CD4-positive, alpha-beta T cell treated with Interleukin-1 beta for 1 hour (primary cell): ENCODE data around the gene NPAS1.

Source experiments
- DNase-seq, 2 donors: peaks; one replicate each; pipeline ENCODE4 v3.0.0-alpha.2; 2020 to 2022

Gene NPAS1

DNA sequence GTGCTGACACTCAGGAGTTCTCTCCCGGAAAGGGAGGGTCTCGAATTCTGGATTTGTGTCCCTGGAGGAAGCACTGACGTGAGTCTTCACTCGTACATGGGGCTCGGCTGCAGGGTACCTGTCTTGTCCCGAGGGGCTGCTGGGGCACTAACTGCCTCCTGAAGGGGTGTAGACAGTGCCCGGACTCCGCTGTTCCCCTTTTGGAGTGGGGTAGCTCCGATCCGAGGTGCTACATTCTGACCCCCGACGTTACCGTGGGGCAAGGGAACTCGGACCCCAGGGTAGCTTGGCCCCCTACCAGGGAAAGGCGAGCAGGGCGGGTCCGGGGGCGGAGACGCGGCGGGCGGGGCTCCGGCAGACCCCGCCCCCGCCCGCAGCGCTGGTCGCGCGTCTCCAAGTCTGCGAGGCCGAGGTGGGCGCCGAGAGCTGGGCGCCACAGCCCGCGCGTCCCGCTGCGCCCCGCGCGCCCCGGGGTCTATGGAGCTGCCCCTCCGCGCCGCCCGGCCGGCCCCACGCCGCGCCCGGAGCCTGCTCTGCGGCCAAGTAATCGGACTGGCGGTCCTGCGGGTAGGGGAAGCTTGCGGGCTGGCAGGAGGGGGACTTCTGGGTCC, at the start of gene NPAS1:
NPAS1 (plus strand) TSS at position 407 of the 611 bp plus-strand sequence. CDS start 1,211 bp downstream, outside the sequence.
- no peak for DNase-seq

- DNase-seq, result no peak
Observed at GRCh38 chr19:46970815-46971214, 48.8 kb upstream of the NPAS1 start.

DNA sequence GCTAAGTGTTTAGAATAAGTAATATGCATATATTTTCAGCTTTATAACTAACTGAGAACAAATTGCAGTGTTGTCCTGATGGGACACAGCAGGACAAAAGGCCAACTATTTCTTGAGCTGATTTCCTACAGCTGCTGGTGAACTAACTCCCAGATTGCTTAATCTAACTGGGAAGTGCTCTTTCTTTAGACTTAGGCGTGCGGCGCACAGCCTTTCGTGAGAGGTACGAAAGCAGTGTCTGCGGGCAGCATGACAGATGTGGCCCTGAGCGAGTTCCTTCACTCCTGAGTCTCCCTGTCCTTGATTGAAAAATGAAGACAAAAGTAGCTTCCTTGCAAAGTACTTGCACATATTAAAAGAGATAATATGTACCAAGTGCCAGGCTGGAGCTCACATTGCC, 47.3 kb upstream of the NPAS1 start:
- no peak for DNase-seq

GRCh38 chr19:46974181-46974580, 45.5 kb upstream of the NPAS1 start:
- no peak for DNase-seq

DNA sequence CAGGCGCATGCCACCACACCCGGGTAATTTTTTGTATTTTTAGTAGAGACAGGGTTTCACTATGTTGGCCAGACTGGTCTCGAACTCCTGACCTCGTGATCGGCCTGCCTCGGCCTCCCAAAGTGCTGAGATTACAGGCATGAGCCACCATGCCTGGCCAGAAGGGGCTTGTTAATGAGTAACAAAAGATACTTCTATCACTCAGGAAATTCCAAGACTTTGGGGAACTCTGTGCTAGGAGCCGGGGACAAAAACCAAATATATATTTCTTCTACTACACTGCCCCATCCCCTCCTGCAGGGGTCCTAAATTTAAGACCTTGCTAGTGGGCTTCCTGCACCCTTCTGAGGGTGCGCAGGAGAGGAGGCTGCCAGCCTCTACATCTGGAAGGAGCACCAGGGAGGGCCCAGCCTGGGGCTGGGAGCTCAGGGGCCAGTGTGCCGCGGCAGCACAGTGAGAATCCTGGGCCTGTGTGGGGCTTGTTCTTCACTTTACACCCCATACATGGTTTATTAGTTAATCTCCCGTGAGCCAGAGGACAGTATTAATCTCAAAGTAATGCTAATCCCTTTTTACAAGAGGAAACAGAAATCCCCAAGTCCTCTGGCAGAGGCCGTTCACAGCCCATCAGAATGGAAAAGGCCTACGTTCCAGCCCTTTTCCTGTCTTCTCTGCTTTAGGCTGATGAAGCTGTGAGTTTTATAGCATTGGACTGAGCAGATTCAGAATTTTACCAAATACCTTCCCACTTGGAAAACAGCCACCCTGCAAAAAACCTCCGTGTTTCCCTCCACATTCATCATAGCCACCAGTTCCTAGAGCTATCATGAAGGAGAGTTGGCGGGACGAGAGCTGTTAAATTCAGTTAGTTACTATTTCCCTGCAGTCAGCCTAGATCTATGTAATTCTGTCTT, 44.4 kb upstream of the NPAS1 start:
- DNase-seq, result no peak

DNA sequence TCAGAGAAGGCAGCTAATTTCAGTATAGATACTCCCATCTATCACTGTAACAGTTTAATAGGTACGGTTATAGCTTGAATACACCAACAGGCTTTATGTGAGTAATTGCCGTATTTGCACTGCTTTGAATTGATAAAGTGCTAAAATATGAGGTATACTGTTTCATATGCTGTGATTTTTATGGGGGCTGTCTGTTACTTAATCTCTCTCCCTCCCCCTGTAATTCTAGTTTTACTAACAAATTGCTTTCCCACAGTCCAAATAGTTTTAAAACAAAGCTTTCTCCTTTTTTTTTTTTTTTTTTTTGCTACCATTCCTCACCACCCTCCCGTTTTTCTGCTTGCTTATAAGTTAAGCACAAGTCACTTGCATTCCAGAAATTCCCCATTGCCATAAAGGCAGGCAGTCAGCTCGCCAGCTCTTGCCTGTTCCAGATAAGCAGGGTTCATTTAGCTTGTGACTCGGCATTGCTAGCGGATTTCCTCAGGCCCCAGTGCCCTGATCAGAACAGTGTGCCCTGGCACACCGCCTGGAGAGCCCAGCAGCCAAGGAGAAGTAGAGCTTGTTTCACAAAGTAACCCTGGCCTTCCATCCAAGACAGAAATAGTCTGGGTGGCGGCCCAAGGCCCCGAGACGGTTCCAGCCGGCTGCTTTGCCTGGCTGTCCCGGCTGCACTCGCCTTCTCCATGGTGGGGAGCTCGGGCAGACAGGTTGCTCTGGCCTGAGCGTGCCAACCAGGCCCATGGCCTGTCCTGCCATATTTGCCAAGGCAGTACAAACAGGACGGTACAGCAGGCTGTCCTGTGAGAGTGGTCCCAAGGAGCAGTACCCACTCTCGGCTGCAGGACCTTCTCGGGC, 43.5 kb upstream of the NPAS1 start:
- no peak for DNase-seq

DNA sequence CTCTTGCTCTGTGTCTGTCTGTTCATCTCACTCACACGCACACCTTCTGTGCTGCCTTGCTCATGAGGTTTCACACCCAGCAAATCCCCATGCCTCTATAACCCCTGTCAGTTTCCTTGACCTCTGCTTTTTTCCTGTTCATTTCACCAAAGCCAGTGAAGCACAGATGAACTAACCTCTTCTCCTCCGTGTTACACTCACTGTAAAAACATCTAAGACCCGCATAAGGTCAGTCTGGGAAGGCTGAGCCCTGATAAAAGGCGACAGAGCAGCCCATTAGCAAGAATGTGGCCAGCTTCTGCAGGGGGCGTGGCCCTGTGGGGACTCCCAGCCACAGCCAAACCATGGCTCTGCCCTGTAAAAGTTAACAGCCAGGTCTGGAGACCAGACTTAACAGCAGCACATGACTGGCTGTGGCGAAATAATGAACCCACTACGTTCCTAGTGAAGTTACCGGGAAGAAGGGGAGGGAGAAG, 42.8 kb upstream of the NPAS1 start:
- DNase-seq, result no peak

DNA sequence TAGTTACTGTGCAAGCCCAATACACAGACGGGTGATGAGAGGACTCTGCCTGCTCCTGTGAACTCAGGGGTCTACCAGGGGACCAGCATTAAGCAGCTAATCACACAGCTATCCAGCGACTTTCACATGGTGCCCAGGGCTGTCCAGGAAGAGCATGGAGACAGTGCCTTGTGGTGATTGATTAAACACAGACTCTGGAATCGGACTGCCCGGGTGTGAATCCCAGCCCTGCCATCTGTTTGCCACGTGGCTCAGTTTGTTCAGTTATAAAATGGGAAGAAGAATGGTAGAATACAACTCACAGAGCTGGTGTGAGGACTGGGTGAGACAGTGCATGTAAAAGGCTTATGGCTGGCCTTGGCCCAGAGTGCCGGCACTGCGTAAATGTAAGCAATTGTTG, 42.1 kb upstream of the NPAS1 start:
- no peak for DNase-seq

GRCh38 chr19:46978171-46978869, 41.3 kb upstream of the NPAS1 start:
- DNase-seq, result peak; percentile 28 to 41

- no peak for DNase-seq
Observed at GRCh38 chr19:46979126-46980105, 40.2 kb upstream of the NPAS1 start.

- DNase-seq, result no peak
Observed at GRCh38 chr19:46980761-46981160, 38.9 kb upstream of the NPAS1 start.

DNA sequence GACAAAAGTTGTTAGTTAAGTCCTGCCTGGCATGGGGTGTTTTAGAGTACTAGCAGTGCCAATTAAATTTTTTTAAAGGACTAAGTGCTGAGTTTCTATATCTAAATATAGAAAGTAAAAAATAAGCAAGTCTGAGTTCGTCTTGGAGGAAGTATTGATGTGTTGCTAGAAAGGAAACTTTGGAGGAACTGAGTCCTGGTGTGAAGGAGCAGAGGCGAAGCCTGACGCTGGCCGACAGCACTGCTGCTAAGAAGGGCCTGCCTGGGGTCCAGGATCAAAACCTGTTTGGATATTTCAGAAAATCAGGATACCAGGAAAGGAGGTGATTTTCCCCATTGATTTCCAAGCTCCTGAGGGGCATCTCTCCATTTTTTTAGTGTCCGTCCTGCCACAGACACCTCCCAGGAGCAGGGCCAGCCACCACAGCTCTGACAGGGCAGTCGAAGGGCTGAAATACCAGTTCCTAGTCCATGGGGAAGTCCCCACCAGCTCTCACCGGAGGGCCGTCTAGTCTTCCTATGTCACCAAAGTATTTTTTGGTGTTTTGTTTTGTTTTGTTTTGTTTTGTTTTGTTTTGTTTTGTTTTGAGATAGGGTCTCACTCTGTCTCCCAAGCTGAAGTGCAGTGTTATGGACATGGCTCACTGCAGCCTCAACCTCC, 38.2 kb upstream of the NPAS1 start:
- no peak for DNase-seq

DNA sequence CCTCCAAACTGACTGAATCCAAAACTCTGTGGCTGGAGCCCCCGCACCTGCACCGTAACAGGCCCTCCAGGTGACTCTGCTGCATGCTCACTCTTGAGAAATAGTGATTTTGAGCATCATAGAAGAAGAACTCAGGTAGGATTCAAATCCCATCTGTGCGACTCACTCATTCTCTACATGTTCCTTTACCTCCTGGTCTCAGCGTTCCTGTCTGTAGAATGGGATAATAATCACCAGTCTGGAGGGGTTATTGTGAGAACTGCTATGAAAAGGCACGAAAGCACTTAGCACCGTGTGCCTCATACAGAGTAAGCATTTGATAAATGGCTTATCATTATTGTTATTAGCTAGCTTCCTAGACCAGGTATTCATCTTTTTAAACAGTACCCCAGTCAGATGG, 36.5 kb upstream of the NPAS1 start:
- DNase-seq, result no peak

GRCh38 chr19:46984077-46985010, 35.3 kb upstream of the NPAS1 start:
- DNase-seq, result peak in 1 of 2 donors; percentile 15

GRCh38 chr19:46985542-46986415, 33.9 kb upstream of the NPAS1 start:
- no peak for DNase-seq

GRCh38 chr19:46988614-46989230, 30.9 kb upstream of the NPAS1 start:
- no peak for DNase-seq

DNA sequence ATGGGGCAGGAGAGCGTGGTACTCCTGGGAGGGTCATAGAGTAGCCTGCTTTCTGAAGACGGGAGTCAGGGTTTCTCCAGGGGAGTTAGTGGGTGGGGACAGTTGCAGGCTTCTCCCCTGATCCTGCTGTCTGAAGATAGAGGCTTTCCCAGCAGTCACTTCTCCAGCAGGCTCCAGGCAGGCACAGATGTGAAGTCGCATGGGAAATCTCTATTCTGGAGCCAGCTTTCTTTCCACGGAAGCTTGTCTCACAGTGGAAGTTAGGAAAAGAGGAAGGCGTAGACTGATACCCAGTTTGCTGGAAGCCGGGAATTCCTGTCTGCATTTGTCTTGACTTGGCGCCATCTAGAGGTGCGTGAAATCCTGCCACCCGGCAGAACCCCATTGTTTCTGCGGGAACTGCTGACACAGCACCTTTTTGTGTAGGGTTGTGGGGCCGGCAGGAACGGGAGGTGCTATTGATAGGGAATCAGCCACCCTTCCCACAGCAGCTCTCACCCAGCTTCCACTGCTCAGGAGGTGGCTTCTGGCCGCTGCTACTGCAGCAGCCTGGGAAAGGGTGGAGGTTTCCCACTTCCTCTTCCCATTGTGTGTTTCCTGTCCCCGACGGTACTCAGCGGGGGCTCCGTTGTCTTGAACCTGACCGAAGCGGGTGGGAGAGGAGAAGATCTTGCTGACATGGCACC, 28.5 kb upstream of the NPAS1 start:
- DNase-seq, result peak; percentile 55 to 70
